Jurkat, Clone E6-1 (cell line): ENCODE results near the gene NDUFB2.
A peak's percentile ranks its signal among the peaks of the same experiment; 100 is the strongest.
"Not testable (repeated sequence)": the region's sequence is repeated elsewhere in the genome, so short reads cannot be mapped to it uniquely, and the experiment has no call there.

Source experiments
- DNase-seq: peaks from one replicate; pipeline ENCODE4 v3.0.0-alpha.2; 2011; ENCODE audit warnings: low read depth, low spot score
- H3K4me3 ChIP-seq: 2 replicates; pipeline ENCODE4 v1.5.1; 2011; ENCODE audit warnings: mild to moderate bottlenecking, low read length, control low read depth, moderate library complexity

NDUFB2 gene

DNA sequence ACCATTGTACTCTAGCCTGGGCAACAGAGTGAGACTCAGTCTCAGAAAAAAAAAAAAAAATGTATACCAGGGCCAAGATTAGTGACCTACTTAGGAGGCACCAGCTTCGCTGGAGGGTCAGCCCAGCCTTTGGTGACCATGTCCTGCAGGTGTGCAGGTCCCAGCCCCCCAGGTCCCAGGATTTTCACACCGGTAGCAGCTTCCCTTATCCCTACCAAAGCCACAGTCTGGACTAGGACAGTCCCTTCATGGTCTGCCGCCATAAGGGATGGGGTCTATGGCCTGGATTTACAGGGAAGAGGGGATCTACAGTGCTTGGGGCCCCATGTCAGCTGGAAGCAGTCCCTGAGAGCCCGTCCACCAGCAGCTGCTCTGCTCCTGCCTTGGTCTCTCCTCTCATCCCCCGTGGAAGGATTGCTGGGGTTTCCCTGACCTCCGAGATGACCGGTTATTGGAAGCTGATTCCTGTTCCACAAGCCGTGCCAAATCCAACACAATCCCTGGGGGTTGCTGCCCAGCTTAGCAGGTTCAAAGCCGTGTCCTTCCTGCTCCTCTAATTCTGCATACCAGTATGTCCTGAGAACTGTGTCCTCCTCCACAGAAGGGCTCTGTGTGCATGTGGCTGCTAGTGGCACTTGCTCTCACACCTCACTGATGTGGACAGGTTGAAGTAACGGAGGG lies 11.0 kb upstream of the NDUFB2 start:
- DNase-seq, result no peak
- H3K4me3 ChIP-seq, result no peak overlapping the region

DNA sequence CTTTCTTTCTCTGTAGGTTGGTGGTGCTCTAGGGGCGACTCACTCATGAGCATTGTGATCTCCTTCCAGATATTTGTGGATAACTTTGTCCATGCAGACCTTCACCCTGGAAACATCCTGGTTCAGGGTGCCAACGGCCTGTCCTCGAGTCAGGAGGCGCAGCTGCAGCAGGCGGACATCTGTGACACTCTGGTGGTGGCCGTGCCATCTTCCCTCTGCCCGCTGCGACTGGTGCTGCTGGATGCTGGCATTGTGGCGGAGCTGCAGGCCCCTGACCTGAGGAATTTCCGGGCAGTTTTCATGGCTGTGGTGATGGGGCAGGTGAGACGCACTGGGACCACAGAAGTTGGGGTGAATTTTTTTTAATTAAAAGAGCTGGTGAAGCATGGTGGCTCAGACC lies 9.6 kb upstream of the NDUFB2 start:
- no peak overlapping the region for H3K4me3 ChIP-seq
- DNase-seq, result no peak

DNA sequence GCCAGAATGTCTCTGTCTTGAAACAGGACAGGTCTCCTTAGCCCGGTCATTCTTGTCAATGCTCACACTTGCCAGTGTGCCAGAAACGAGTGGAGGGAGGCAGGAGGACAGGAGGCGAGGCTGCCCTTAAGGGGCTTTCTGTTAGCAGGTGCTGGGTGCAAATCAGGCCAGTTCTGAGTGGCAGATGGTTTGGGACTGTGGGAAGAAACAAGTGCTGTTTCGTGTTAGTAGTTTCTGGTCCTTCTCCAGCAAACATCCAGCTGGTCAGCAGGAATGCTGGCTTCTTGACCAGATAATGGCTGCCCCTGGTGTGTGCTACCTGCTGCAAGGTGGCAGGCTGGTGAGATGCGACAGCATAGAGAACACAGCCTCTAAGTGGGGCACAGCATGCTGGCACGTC lies 8.2 kb upstream of the NDUFB2 start:
- DNase-seq, result no peak
- no peak overlapping the region for H3K4me3 ChIP-seq

DNA sequence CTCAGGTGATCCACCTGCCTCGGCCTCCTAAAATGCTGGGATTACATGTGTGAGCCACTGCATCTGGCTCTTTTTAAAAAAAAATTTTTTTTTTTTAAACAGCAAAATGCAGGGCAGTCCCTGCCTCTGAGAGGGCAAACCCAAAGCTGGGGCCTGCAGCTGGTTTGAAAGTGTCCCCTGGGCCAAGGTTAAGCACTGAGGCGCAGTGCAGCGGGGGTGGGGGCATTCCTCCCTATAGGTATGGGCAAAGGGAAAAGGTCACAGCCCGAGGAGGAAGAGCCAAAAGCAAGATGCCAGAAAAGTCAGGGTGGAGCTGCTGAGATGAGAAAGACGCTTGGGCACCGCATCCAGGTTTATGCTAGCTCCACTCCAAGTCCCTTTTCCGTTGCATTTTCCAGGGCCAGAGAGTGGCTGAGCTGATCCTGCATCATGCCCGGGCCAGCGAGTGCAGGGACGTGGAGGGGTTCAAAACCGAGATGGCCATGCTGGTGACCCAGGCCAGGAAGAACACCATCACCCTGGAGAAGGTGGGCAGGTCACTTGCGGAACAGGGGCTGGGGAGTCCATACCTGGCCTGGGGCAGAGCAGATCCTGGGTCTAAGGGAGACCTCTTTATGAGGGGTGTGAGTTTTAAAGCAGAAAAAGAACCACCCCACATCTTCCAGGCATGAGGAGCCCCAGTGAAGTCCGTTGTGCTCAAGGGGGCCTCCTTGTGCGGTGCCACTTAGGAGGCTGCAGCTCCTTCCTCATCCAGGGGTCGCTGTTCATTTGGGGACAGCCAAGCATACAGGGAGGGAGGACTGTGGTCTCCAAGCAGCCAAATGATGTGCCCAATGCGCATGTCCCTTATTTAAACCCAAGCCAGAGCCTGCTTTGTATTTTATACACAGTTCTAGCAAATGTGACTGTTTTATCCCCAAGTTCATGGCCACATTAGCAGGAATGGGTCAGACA lies 7.0 kb upstream of the NDUFB2 start:
- no peak for DNase-seq

DNA sequence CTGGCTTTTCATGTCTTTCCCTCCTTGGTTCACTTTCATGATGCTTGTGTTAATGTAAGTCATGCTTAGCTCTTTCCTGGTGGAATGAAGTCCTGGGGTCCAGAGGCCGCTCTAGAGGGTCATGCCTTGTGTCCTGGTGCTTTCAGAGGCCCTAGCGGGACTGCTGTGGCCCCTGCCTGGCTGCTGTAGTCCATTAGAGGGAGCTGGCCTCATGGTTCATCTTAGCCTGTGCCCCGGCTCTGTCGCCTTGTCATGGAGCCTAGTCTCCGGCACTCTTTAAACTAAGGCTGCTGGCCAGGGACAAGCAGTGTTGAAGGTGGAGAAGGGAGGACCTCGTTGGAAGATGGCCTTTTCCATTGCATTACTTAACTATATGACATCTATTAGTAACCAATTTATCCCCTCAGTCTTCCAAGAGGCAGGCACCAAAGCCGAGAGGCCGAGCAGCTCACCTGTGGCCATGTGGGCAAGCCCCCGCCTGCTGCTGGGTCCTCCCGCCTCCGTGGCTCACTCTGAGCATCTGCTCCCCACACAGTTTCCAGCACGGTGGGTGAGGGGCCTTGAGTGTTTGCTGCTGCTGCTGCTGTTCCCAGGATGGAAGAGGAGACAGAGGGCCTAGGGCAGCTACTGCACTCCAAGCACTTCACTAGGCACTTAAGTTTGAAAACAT lies 5.0 kb upstream of the NDUFB2 start:
- no peak for DNase-seq
- no peak overlapping the region for H3K4me3 ChIP-seq

More for the DNA sequence above, 7.0 kb upstream of the NDUFB2 start:
- no peak overlapping the region for H3K4me3 ChIP-seq

DNA sequence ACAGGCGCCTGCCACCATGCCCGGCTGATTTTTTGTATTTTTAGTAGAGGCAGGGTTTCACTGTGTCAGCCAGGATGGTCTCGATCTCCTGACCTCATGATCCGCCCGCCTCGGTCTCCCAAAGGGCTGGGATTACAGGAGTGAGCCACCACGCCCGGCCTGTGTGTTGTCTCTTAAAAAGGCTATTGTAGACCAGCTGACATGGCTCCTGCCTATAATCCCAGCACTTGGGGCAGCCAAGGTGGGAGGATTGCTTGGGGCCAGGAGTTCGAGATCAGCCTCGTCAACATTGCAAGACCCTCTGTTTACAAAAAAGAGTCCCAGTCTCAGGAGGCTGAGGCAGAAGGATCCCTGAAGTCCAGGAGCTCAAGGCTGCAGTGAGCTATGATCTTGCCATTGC lies 2.7 kb upstream of the NDUFB2 start:
- DNase-seq, H3K4me3 ChIP-seq: not testable (repeated sequence)

DNA sequence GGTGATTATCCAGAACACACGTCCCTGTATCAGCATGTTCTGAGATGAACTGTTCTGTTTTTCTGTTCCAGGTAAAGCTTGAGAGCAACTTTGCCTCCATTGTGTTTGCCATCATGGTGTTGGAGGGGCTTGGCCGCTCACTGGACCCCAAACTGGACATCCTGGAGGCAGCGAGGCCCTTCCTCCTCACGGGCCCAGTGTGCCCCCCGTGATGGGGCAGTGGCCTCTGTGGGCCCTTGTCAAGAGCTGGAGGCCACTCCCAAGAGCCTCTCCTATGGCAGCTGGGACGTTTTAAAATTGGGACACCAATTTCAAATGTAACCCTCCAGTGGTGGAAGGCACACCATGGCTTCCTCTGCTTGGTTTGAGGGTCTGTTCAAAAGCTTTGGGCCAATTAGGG lies 1.9 kb upstream of the NDUFB2 start:
- H3K4me3 ChIP-seq, result no peak overlapping the region
- DNase-seq, result no peak

DNA sequence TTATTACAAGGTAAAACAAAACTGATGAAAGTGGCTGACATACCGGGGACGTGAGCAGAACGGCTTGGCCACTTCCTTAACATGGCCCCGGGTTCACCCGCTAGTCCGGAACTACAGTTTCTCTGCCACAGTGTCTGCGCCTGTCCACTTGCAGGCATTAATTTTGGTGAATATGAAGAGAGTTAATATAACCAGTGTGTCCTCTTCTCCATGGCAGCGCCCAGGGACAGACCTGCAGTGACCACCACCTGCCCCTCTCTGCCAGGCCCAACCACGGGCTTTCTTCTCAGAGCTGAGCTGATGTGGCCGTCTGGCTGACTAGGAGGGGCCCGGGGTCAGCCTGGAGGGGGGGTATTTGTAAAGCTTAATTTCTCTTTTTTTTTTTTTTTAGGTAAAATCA lies 1.1 kb upstream of the NDUFB2 start:
- H3K4me3 ChIP-seq, result no peak overlapping the region
- no peak for DNase-seq

DNA sequence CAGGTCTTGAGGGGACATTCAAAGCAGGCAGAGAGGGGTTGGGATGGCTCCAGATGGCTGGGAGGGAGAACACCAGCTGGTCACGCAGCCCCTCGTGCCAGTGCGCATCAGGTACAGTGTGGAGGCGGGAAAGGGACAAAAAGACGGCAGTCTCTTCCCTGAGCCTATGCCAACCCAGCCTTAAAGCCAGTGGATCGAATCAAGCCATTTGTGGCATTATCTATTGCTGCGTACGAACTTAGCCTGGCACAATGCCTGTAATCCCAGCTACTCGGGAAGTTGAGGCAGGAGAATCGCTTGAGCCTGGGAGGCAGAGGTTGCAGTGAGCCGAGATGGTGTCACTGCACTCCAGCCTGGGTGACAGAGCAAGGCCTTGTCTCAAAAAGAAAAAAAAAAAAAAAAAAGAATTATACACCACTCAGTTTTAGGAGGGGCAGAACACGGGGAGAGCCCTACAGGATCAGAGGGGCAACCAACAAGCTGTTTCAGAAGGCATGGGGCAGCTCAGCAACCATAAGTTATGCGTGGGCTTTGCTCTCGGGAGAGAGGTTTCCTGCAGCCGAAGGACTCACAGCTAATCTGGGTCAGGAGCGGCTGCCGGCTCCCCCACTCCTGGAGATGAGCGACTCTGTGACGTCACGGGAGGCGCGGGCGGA lies 356 bp upstream of the NDUFB2 start:
- H3K4me3 ChIP-seq, result peak overlapping the region; percentile 81
- peak; percentile 80 for DNase-seq

DNA sequence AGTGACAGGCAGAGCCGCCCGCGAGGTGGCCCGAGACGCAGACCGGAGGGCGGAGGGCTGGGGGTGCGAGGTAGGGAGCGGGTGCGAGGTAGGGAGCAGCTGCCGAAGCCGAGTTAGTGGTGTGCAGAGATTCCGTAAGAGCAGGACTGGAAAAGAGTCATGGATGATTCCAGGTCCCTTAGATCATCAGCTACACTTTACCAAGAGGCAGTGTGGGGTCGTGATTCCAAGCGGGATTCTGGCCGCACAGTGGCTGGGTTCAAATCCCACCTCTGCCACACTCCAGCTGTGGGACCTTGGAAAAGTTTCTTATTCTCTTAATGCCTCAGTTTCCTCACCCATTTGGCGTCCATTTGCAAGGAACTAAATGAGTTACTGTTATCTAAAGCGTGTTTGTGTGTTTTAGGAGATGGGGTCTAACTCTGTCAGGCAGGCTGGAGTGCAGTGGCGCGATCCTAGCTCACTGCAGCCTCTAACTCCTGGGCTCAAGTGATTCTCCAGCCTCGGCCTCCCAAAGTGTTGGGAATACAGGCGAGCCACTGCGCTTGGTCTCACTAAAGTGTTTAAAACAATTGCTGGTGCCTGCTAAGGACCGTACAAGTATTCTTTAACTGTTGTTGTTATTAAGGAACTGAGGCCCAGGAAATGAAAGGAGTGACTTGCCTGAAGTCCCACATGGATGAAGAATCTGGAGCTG lies 1.1 kb downstream of the NDUFB2 start:
- DNase-seq, result no peak
- H3K4me3 ChIP-seq, result peak overlapping the region; percentile 81

DNA sequence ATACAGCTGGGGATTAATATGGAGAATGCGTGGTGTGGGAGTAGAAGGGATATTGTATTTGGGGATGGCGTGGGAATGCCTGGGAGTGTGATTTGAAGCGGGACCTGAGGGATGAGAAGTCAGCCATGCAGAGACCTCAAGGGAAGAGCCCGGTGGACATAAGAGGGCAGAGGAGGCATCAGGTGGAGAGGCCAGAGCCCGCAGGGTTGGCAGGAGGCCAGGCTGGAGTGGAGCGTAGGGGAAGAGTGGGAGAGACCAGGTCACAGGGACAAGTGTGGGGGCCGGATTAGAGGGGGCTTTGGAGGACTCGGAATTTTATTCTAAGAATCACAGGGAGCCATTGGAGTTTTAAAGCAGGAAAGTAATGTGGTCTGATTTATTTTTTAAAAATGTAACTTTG lies 2.0 kb downstream of the NDUFB2 start:
- H3K4me3 ChIP-seq, result no peak overlapping the region
- no peak for DNase-seq

DNA sequence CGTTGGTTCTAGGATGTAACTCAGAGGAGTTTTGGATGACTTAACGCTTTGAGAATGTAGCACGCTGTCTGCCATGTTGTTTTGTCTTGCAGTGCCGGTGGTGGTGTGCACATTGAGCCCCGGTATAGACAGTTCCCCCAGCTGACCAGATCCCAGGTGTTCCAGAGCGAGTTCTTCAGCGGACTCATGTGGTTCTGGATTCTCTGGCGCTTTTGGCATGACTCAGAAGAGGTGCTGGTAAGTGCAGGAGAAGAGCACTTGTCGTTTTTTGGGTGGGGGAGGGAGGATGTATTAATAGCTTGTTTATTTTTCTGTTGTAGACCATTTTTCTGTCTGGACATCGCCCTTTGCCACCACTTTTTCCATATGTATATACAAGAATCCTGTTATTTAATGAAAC lies 6.3 kb downstream of the NDUFB2 start:
- no peak for DNase-seq
- no peak overlapping the region for H3K4me3 ChIP-seq

DNA sequence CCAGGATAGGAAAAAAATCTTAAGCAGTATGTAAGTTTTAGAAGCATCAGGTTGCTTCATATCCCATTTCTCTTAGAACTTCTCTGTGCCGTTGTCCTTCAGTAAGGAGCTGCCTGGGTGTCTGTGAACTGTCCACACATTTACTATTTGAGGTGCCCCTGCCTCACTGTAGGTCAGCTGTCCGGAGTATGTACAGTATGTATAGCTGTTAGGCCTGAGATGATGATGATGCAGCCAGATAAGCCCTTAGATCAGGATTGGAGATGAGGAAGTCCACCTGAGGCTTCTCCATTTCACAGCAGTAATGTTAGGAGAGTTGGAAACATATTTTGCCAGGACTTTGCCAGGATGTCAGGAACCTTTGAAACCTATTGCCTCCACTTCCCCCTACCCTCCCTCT lies 7.7 kb downstream of the NDUFB2 start:
- no peak for DNase-seq
- H3K4me3 ChIP-seq, result no peak overlapping the region

DNA sequence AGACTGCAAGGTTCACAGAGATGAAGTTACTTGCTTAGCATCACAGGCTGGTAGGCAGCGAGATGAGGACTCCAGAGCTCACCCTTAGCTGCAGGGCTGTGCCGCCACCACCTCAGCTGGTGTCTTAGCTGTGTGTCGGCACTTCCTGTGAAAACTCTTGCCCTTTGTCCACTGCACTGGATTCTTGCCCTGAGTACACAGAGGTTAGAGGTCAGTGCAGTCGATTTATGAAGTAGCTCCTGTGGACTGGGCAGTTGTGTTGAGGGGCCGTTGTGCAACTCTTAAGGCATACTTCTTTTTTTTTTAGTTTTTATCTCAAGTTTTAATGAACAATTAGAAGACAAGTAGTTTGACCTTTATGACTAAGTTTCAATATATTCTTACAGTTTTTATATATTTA lies 10.6 kb downstream of the NDUFB2 start:
- no peak overlapping the region for H3K4me3 ChIP-seq
- DNase-seq, result no peak

DNA sequence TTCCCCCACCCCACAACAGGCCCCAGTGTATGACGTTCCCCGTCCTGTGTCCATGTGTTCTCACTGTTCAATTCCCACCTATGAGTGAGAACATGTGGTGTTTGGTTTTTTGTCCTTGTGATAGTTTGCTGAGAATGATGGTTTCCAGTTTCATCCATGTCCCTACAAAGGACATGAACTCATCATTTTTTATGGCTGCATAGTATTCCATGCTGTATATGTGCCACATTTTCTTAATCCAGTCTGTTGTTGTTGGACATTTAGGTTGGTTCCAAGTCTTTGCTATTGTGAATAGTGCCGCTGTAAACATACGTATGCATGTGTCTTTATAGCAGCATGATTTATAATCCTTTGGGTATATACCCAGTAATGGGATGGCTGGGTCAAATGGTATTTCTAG lies 12.3 kb downstream of the NDUFB2 start:
- H3K4me3 ChIP-seq, DNase-seq: not testable (repeated sequence)

DNA sequence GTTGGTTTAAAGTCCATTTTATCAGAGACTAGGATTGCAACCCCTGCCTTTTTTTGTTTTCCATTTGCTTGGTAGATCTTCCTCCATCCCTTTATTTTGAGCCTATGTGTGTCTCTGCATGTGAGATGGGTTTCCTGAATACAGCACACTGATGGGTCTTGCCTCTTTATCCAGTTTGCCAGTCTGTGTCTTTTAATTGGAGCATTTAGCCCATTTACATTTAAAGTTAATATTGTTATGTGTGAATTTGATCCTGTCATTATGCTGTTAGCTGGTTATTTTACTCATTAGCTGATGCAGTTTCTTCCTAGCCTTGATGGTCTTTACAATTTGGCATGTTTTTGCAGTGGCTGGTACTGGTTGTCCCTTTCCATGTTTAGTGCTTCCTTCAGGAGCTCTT lies 15.9 kb downstream of the NDUFB2 start:
- not testable (repeated sequence) for H3K4me3 ChIP-seq, DNase-seq

DNA sequence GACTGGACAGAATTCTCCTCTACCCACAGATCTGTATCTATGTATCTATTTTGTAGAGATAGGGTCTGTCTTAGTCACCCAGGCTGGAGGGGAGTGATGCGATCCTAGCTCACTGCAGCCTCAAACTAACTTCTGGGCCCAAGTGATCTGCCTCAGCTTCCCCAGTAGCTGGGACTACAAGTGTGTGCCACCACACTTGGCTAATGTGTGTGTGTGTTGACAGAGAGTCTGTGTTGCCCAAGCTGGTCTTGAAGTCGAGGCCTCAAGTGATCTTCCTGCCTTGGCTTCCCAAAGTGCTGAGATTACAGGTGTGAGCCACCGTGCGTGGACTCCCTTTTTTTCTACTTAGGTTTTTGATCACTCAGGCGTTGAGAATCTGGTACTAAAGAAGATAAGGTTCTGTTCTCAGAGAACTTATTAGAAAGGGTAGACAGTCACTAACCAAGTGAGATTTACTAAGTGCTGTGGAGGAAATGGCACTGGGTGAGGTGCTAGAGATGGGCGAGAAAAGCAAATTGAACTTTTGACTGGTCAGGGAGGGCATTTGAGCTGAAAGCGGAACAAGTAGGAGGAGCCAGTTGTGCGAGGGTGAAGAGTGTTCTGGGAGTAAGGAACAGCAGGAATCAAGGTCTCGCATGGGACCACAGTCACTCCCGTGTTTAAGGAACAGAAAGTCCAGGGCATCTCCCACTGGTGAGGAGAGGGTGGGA lies 18.0 kb downstream of the NDUFB2 start:
- no peak overlapping the region for H3K4me3 ChIP-seq
- no peak for DNase-seq

DNA sequence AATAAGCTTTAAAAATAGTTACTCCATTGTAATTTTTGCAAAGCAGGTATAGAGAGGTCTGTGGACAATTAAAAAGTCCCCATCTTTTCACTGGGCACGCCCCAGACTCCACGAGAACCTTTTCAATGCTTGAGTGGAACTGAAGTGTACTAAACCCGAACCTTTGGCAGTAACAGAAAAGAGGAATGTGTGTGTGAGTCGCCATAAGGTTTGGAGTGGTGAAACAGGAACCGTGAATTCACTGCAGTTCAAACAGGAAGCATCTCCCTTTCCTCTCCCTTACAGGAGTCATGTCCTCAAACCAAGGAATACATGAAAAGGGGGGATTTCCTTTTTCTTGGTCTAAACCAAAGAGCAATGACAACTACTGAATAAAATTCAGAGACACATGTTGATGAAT lies 23.2 kb downstream of the NDUFB2 start:
- no peak overlapping the region for H3K4me3 ChIP-seq
- no peak for DNase-seq
